ENCODE data around the gene GPA33. TPM values are rescaled to one million over a fixed set of nuclear protein-coding genes. Genes with fewer than 3 reads are reported as not detected.

Gene GPA33
- total and polyA plus RNA-seq, 10 of the 15 experiments (the other 5 are each of a cell fraction or from before 2014, with no cell fraction given), result 0.09 to 0.27 (median 0.21) TPM; not detected in 1

DNA sequence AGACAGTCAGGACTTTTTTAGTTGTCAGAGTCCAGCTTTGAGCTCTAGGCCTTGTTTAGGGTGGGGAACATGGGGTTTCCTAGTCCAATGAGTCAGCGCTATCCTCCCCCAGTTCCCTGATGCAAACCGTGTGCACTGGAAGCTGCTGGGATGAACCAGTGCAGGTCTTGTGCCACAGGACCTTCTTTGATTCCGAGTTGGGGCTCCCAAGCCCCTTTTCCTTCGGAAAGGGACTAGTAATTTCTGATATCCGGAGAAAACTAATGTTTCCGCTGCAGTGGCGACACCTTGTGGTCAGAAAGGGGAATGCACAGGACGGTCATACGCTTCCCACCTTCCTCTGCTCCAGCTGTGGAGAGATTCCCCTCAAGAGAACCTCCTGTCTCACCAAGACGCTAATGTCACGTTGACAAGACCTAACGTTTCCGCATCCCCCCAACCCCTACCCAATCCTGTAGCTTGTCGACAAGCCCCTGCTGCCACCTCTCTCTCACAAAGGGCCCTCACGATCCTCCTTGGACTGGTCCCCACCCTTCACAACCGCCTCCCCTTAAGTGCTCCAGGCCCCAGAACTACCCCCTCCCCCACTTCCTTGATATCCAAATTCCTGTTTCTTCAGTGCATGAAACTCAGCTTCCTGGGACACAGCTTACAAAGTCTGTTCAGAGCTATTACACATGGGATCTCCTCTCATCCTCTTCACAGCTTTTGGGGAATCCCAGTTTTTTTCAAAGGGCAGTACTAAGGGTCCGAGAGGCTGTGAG lies 30.9 kb downstream of the GPA33 start (continued):
- TF ChIP-seq SIN3A (IDR thresholded peaks at IDR 0.05; ENCODE audit: low read depth, low read length) (no peak), GATAD2B (conservative IDR thresholded peaks at IDR 0.05; ENCODE audit: low read depth) (no peak), IKZF1 (conservative IDR thresholded peaks at IDR 0.05) (0 out of 2 replicates have a peak, but pooled peaks have one; percentile 36), TCF3 (IDR thresholded peaks at IDR 0.05; ENCODE audit: borderline replicate concordance, insufficient read depth, low read depth, low read length) (no peak), ELK1 (IDR thresholded peaks at IDR 0.05; ENCODE audit: low read depth, low read length) (no peak), JUNB (IDR thresholded peaks at IDR 0.05) (no peak), POLR2AphosphoS2 (IDR thresholded peaks at IDR 0.05; ENCODE audit: low read depth, low read length) (no peak), BHLHE40 (IDR thresholded peaks at IDR 0.05; ENCODE audit: borderline replicate concordance in 1 of 2, low read depth in 2 of 2, low read length in 1 of 2) (no peak), CEBPB (IDR thresholded peaks at IDR 0.05; ENCODE audit: borderline replicate concordance in 1 of 2, low read depth in 2 of 2, low read length in 2 of 2) (no peak), POLR2A (IDR thresholded peaks at IDR 0.05; ENCODE audit: low read depth, low read length) (no peak), NFYA (IDR thresholded peaks at IDR 0.05; ENCODE audit: borderline replicate concordance, low read depth, low read length) (no peak), SREBF1 (IDR thresholded peaks at IDR 0.05; ENCODE audit: low read length) (no peak), CTCF (IDR thresholded peaks at IDR 0.05 in 2 of 3, conservative IDR thresholded peaks at IDR 0.05 in 1 of 3; ENCODE audit: control insufficient read depth in 2 of 3, extremely low read depth in 1 of 3, insufficient read depth in 1 of 3, low read depth in 3 of 3, low read length in 3 of 3) (peak; percentile 87 to 90 (median 88)), MYC (IDR thresholded peaks at IDR 0.05; ENCODE audit: insufficient read depth, insufficient read length, insufficient replicate concordance, low read length, severe bottlenecking) (no peak), BCLAF1 (IDR thresholded peaks at IDR 0.05) (no peak), ZZZ3 (IDR thresholded peaks at IDR 0.05; ENCODE audit: control insufficient read depth, insufficient read length, low read depth) (no peak), GABPA (IDR thresholded peaks at IDR 0.05; ENCODE audit: low read depth) (no peak), TBL1XR1 (IDR thresholded peaks at IDR 0.05; ENCODE audit: low read depth, low read length) (no peak), SP1 (IDR thresholded peaks at IDR 0.05; ENCODE audit: low read depth, low read length) (no peak), ZNF207 (IDR thresholded peaks at IDR 0.05; ENCODE audit: borderline replicate concordance) (no peak), EP300 (IDR thresholded peaks at IDR 0.05; ENCODE audit: borderline replicate concordance in 1 of 2, control insufficient read depth in 1 of 2, low read depth in 2 of 2, low read length in 2 of 2) (no peak), CBFB (IDR thresholded peaks at IDR 0.05; ENCODE audit: low read depth) (no peak)
- TF ChIP-seq, protein P1, sequence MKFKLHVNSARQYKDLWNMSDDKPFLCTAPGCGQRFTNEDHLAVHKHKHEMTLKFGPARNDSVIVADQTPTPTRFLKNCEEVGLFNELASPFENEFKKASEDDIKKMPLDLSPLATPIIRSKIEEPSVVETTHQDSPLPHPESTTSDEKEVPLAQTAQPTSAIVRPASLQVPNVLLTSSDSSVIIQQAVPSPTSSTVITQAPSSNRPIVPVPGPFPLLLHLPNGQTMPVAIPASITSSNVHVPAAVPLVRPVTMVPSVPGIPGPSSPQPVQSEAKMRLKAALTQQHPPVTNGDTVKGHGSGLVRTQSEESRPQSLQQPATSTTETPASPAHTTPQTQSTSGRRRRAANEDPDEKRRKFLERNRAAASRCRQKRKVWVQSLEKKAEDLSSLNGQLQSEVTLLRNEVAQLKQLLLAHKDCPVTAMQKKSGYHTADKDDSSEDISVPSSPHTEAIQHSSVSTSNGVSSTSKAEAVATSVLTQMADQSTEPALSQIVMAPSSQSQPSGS (IDR thresholded peaks at IDR 0.05; ENCODE audit: low read length), result no peak
